ENCODE measurements around the gene ALG1. TPM values are rescaled to one million over a fixed set of nuclear protein-coding genes. Genes with fewer than 3 reads are reported as not detected.

ALG1 gene
- total and polyA plus RNA-seq, 7 donors: 2.4 to 35.0 (median 13.2) TPM

GRCh38 chr16:5026664-5027063 is 45.0 kb upstream of the ALG1 start:
- WGBS, 2 donors: 91 to 92% methylated on average over 8 of the region's 8 CpGs
- H3K27me3 ChIP-seq: no peaks in the 10 kb centered on the region
- H3K4me1 ChIP-seq: no peaks in the 10 kb centered on the region
- H3K36me3 ChIP-seq: peaks cover 0 to 26% (median 3%) of the 10 kb centered on the region in 4 donors
- no peak overlapping the region for H3K27ac ChIP-seq
- intact Hi-C loops (cut with DNase I): no loop called here
- TF ChIP-seq CTCF (IDR thresholded peaks at IDR 0.05) (no peak), EP300 (IDR thresholded peaks at IDR 0.05) (no peak), POLR2AphosphoS5 (IDR thresholded peaks at IDR 0.05) (no peak), POLR2A (IDR thresholded peaks at IDR 0.05) (no peak)
- DNase-seq: no peak
- H3K9me3 ChIP-seq: no peaks in the 10 kb centered on the region
- H3K4me3 ChIP-seq: no peak overlapping the region

GRCh38 chr16:5027086-5027485 is 44.6 kb upstream of the ALG1 start:
- 93 to 94% methylated on average over 7 of the region's 7 CpGs for WGBS, 2 donors
- no peaks in the 10 kb centered on the region for H3K9me3 ChIP-seq
- intact Hi-C loops (cut with DNase I): no loop called here
- no peaks in the 10 kb centered on the region for H3K27me3 ChIP-seq
- peaks cover 0 to 26% (median 3%) of the 10 kb centered on the region in 4 donors for H3K36me3 ChIP-seq
- peaks cover 0 to under 1% (median 0%) of the 10 kb centered on the region in 4 donors for H3K4me1 ChIP-seq
- no peak for DNase-seq
- no peak overlapping the region for H3K4me3 ChIP-seq
- H3K27ac ChIP-seq: no peak overlapping the region
- TF ChIP-seq EP300 (IDR thresholded peaks at IDR 0.05) (no peak), POLR2A (IDR thresholded peaks at IDR 0.05) (no peak), POLR2AphosphoS5 (IDR thresholded peaks at IDR 0.05) (no peak), CTCF (IDR thresholded peaks at IDR 0.05) (no peak)

- no peak for DNase-seq
- Histone ChIP-seq H3K36me3 (peaks cover 0 to 26% (median 3%) of the 10 kb centered on the region in 4 donors), H3K4me3 (no peak overlapping the region), H3K9me3 (no peaks in the 10 kb centered on the region), H3K27me3 (no peaks in the 10 kb centered on the region), H3K27ac (no peak overlapping the region), H3K4me1 (peaks cover 0 to 6% (median 2%) of the 10 kb centered on the region in 4 donors)
- intact Hi-C loops (cut with DNase I): no loop called here
- 95 to 96% methylated on average over 32 of the region's 32 CpGs for WGBS, 2 donors
- no peak for TF ChIP-seq POLR2AphosphoS5 (IDR thresholded peaks at IDR 0.05)
- no peak for TF ChIP-seq CTCF (IDR thresholded peaks at IDR 0.05)
- TF ChIP-seq EP300 (IDR thresholded peaks at IDR 0.05): no peak
- TF ChIP-seq POLR2A (IDR thresholded peaks at IDR 0.05): no peak
Observed at GRCh38 chr16:5027575-5028235, 43.9 kb upstream of the ALG1 start.

- Histone ChIP-seq H3K36me3 (peaks cover 0 to 26% (median 3%) of the 10 kb centered on the region in 4 donors), H3K27me3 (no peaks in the 10 kb centered on the region), H3K9me3 (no peaks in the 10 kb centered on the region), H3K27ac (no peak overlapping the region), H3K4me1 (peaks cover 0 to 13% (median 9%) of the 10 kb centered on the region in 4 donors), H3K4me3 (no peak overlapping the region)
- no peak for TF ChIP-seq POLR2A (IDR thresholded peaks at IDR 0.05)
- TF ChIP-seq POLR2AphosphoS5 (IDR thresholded peaks at IDR 0.05): no peak
- TF ChIP-seq CTCF (IDR thresholded peaks at IDR 0.05): no peak
- TF ChIP-seq EP300 (IDR thresholded peaks at IDR 0.05): no peak
- 91 to 93% methylated on average over 18 of the region's 18 CpGs for WGBS, 2 donors
- no peak for DNase-seq
- intact Hi-C loops (cut with DNase I): no loop called here
Observed at GRCh38 chr16:5028950-5029475, 42.6 kb upstream of the ALG1 start.

All from sigmoid colon (tissue), 7 donors.